ENCODE results near the gene MKX. TPM values are rescaled to one million over a fixed set of nuclear protein-coding genes. Genes with fewer than 3 reads are reported as not detected.

The MKX gene
- total RNA-seq, 1 donor from 2014 or later: 0.80 TPM

GRCh38 chr10:27655296-27655695 lies 90.3 kb downstream of the MKX start:
- H3K4me3 Mint-ChIP-seq (ENCODE audit: unreplicated experiment): no peak overlapping the region
- H3K27me3 Mint-ChIP-seq (ENCODE audit: unreplicated experiment): peaks cover 11% of the 10 kb centered on the region
- no peak for DNase-seq (ENCODE audit: low spot score)
- H3K27ac Mint-ChIP-seq (ENCODE audit: unreplicated experiment): no peak overlapping the region
- H3K36me3 Mint-ChIP-seq (ENCODE audit: low read depth, unreplicated experiment): peaks cover 4% of the 10 kb centered on the region
- no peak for TF ChIP-seq CTCF (IDR thresholded peaks at IDR 0.05; ENCODE audit: unreplicated experiment)
- H3K9me3 Mint-ChIP-seq (ENCODE audit: unreplicated experiment): no peaks in the 10 kb centered on the region
- peaks cover 10% of the 10 kb centered on the region for H3K4me1 Mint-ChIP-seq (ENCODE audit: unreplicated experiment)

- no peak for TF ChIP-seq CTCF (IDR thresholded peaks at IDR 0.05; ENCODE audit: unreplicated experiment)
- Mint-ChIP-seq H3K27ac (ENCODE audit: unreplicated experiment) (no peak overlapping the region), H3K36me3 (ENCODE audit: low read depth, unreplicated experiment) (peaks cover 4% of the 10 kb centered on the region), H3K9me3 (ENCODE audit: unreplicated experiment) (no peaks in the 10 kb centered on the region), H3K27me3 (ENCODE audit: unreplicated experiment) (peaks cover 11% of the 10 kb centered on the region), H3K4me1 (ENCODE audit: unreplicated experiment) (peaks cover 6% of the 10 kb centered on the region), H3K4me3 (ENCODE audit: unreplicated experiment) (no peak overlapping the region)
- no peak for DNase-seq (ENCODE audit: low spot score)
These were observed 91.3 kb downstream of the MKX start for GRCh38 chr10:27654284-27654683.

- Mint-ChIP-seq H3K36me3 (ENCODE audit: low read depth, unreplicated experiment) (no peaks in the 10 kb centered on the region), H3K4me1 (ENCODE audit: unreplicated experiment) (no peaks in the 10 kb centered on the region), H3K27me3 (ENCODE audit: unreplicated experiment) (no peaks in the 10 kb centered on the region), H3K9me3 (ENCODE audit: unreplicated experiment) (no peaks in the 10 kb centered on the region), H3K4me3 (ENCODE audit: unreplicated experiment) (no peak overlapping the region), H3K27ac (ENCODE audit: unreplicated experiment) (no peak overlapping the region)
- no peak for TF ChIP-seq CTCF (IDR thresholded peaks at IDR 0.05; ENCODE audit: unreplicated experiment)
- DNase-seq (ENCODE audit: low spot score): no peak
These were observed 98.9 kb downstream of the MKX start for GRCh38 chr10:27646604-27647175.

GRCh38 chr10:27646194-27646593 lies 99.4 kb downstream of the MKX start:
- Mint-ChIP-seq H3K9me3 (ENCODE audit: unreplicated experiment) (no peaks in the 10 kb centered on the region), H3K4me1 (ENCODE audit: unreplicated experiment) (no peaks in the 10 kb centered on the region), H3K4me3 (ENCODE audit: unreplicated experiment) (no peak overlapping the region), H3K27ac (ENCODE audit: unreplicated experiment) (no peak overlapping the region), H3K36me3 (ENCODE audit: low read depth, unreplicated experiment) (no peaks in the 10 kb centered on the region), H3K27me3 (ENCODE audit: unreplicated experiment) (no peaks in the 10 kb centered on the region)
- TF ChIP-seq CTCF (IDR thresholded peaks at IDR 0.05; ENCODE audit: unreplicated experiment): no peak
- DNase-seq (ENCODE audit: low spot score): no peak

GRCh38 chr10:27644307-27644939 lies 101.2 kb downstream of the MKX start:
- H3K4me1 Mint-ChIP-seq (ENCODE audit: unreplicated experiment): no peaks in the 10 kb centered on the region
- H3K27me3 Mint-ChIP-seq (ENCODE audit: unreplicated experiment): no peaks in the 10 kb centered on the region
- no peaks in the 10 kb centered on the region for H3K36me3 Mint-ChIP-seq (ENCODE audit: low read depth, unreplicated experiment)
- no peak overlapping the region for H3K4me3 Mint-ChIP-seq (ENCODE audit: unreplicated experiment)
- TF ChIP-seq CTCF (IDR thresholded peaks at IDR 0.05; ENCODE audit: unreplicated experiment): no peak
- H3K27ac Mint-ChIP-seq (ENCODE audit: unreplicated experiment): no peak overlapping the region
- no peaks in the 10 kb centered on the region for H3K9me3 Mint-ChIP-seq (ENCODE audit: unreplicated experiment)
- no peak for DNase-seq (ENCODE audit: low spot score)

Measured in endothelial cell (in vitro differentiated cells).